H9 (cell line): ENCODE measurements around the gene FHIP2A. TPM values are rescaled to one million over a fixed set of nuclear protein-coding genes. Genes with fewer than 3 reads are reported as not detected.

Source experiments
- DNase-seq: peaks from one replicate; pipeline ENCODE4 v3.0.0-alpha.2; 2017
- H2AFZ ChIP-seq: one replicate; pipeline ENCODE4 v1.6.1; 2013; ENCODE audit warnings: mild to moderate bottlenecking, low read length, control low read depth, moderate library complexity
- H2AK5ac ChIP-seq: 2 replicates; pipeline ENCODE4 v1.6.1; 2013; ENCODE audit warnings: low read length, control low read depth, mixed read lengths; ENCODE audit not compliant: insufficient read length
- H2BK120ac ChIP-seq: one replicate; pipeline ENCODE4 v1.6.1; 2013; ENCODE audit warnings: low read depth, mild to moderate bottlenecking, low read length, control low read depth, inconsistent platforms; ENCODE audit not compliant: poor library complexity, severe bottlenecking
- H2BK12ac ChIP-seq: 2 replicates; pipeline ENCODE4 v1.6.1; 2013; ENCODE audit warnings: low read length, control low read depth, mixed read lengths, low read depth; ENCODE audit not compliant: insufficient read length
- H2BK15ac ChIP-seq: 2 replicates; pipeline ENCODE4 v1.6.1; 2013; ENCODE audit warnings: low read depth, low read length, control low read depth
- H2BK20ac ChIP-seq: one replicate; pipeline ENCODE4 v1.6.1; 2013; ENCODE audit warnings: low read depth, mild to moderate bottlenecking, low read length, control low read depth, inconsistent platforms; ENCODE audit not compliant: poor library complexity, severe bottlenecking
- H2BK5ac ChIP-seq: 2 replicates; pipeline ENCODE4 v1.6.1; 2013; ENCODE audit warnings: low read length, control low read depth, mixed read lengths; ENCODE audit not compliant: insufficient read length
- H3K14ac ChIP-seq: 2 replicates; pipeline ENCODE4 v1.6.1; 2013; ENCODE audit warnings: low read length, control low read depth; ENCODE audit not compliant: insufficient read depth
- H3K18ac ChIP-seq: 2 replicates; pipeline ENCODE4 v1.6.1; 2013; ENCODE audit warnings: low read depth, mild to moderate bottlenecking, mixed read lengths, low read length, control low read depth; ENCODE audit not compliant: insufficient read length
- H3K23ac ChIP-seq: 2 replicates; pipeline ENCODE4 v1.6.1; 2013; ENCODE audit warnings: low read length, control low read depth, mixed read lengths, low read depth; ENCODE audit not compliant: insufficient read length
- H3K23me2 ChIP-seq: 2 replicates; pipeline ENCODE4 v1.6.1; 2013; ENCODE audit warnings: low read depth, mild to moderate bottlenecking, mixed read lengths, low read length, control low read depth; ENCODE audit not compliant: insufficient read length, poor library complexity, severe bottlenecking
- H3K27ac ChIP-seq: 2 replicates; pipeline ENCODE4 v1.5.1; 2013; ENCODE audit warnings: low read length, control low read depth, mixed read lengths, low read depth; ENCODE audit not compliant: insufficient read length
- H3K27me3 ChIP-seq: 2 replicates; pipeline ENCODE4 v1.6.1; 2013; ENCODE audit warnings: low read length, control low read depth, inconsistent platforms; ENCODE audit not compliant: insufficient read depth
- H3K4ac ChIP-seq: 2 replicates; pipeline ENCODE4 v1.6.1; 2013; ENCODE audit warnings: low read depth, mild to moderate bottlenecking, control low read depth, inconsistent platforms, low read length, moderate library complexity
- H3K4me1 ChIP-seq: 2 replicates; pipeline ENCODE4 v1.6.1; 2013; ENCODE audit warnings: low read length, control low read depth, inconsistent platforms; ENCODE audit not compliant: insufficient read depth
- H3K4me2 ChIP-seq: 2 replicates; pipeline ENCODE4 v1.6.1; 2013; ENCODE audit warnings: low read length, control low read depth, mixed read lengths; ENCODE audit not compliant: insufficient read length, insufficient read depth
- H3K56ac ChIP-seq: 2 replicates; pipeline ENCODE4 v1.6.1; 2013; ENCODE audit warnings: low read depth, mild to moderate bottlenecking, mixed read lengths, low read length, control low read depth; ENCODE audit not compliant: insufficient read length
- H3K79me1 ChIP-seq: 2 replicates; pipeline ENCODE4 v1.6.1; 2013; ENCODE audit warnings: low read depth, mild to moderate bottlenecking, moderate library complexity, low read length, control low read depth, inconsistent platforms; ENCODE audit not compliant: insufficient read depth, poor library complexity, severe bottlenecking
- H3K79me2 ChIP-seq: 2 replicates; pipeline ENCODE4 v1.6.1; 2013; ENCODE audit warnings: low read length, control low read depth, inconsistent platforms; ENCODE audit not compliant: insufficient read depth
- H3K9ac ChIP-seq: 2 replicates; pipeline ENCODE4 v1.6.1; 2013; ENCODE audit warnings: low read length, control low read depth, mixed read lengths; ENCODE audit not compliant: insufficient read length; ENCODE audit errors: extremely low read depth
- H3K9me3 ChIP-seq: one replicate; pipeline ENCODE4 v1.6.1; 2013; ENCODE audit warnings: low read depth, low read length, inconsistent platforms; ENCODE audit not compliant: control insufficient read depth
- H3T11ph ChIP-seq: one replicate; pipeline ENCODE4 v1.6.1; 2013; ENCODE audit warnings: mild to moderate bottlenecking, low read length, control low read depth, inconsistent platforms
- H4K20me1 ChIP-seq: one replicate; pipeline ENCODE4 v1.6.1; 2013; ENCODE audit not compliant: control insufficient read depth, insufficient read length, insufficient read depth
- H4K5ac ChIP-seq: 2 replicates; pipeline ENCODE4 v1.6.1; 2013; ENCODE audit warnings: low read depth, mild to moderate bottlenecking, mixed read lengths, low read length, control low read depth; ENCODE audit not compliant: insufficient read length
- H4K8ac ChIP-seq: replicated peaks from 2 replicates; pipeline ENCODE4 v1.6.1; 2013; ENCODE audit warnings: low read length, control low read depth, mixed read lengths, low read depth; ENCODE audit not compliant: insufficient read length
- H4K91ac ChIP-seq: 2 replicates; pipeline ENCODE4 v1.6.1; 2013; ENCODE audit warnings: low read depth, mild to moderate bottlenecking, moderate library complexity, mixed read lengths, low read length, control low read depth; ENCODE audit not compliant: insufficient read length
- H3K27ac Mint-ChIP-seq, 3 experiments: 2 replicates in 2 of 3; 3 replicates in 1 of 3; pipeline ENCODE4 v1.8.0; 2020 to 2021; ENCODE audit warnings: mixed read lengths in 3 of 3, mild to moderate bottlenecking in 1 of 3, moderate library complexity in 1 of 3
- H3K27me3 Mint-ChIP-seq: 2 replicates; pipeline ENCODE4 v1.8.0; 2021; ENCODE audit warnings: low read depth, mild to moderate bottlenecking, moderate library complexity, mixed read lengths
- H3K36me3 Mint-ChIP-seq, 3 experiments: 2 replicates in 2 of 3; 3 replicates in 1 of 3; pipeline ENCODE4 v1.8.0; 2020 to 2021; ENCODE audit warnings: low read depth in 3 of 3, mixed read lengths in 3 of 3; ENCODE audit not compliant: insufficient read depth in 1 of 3
- H3K4me1 Mint-ChIP-seq, 2 experiments: 2 replicates each; pipeline ENCODE4 v1.8.0; 2020; ENCODE audit warnings: mixed read lengths in 2 of 2
- H3K4me3 Mint-ChIP-seq, 2 experiments: 2 replicates in 1 of 2; 3 replicates in 1 of 2; pipeline ENCODE4 v1.8.0; 2020 to 2021; ENCODE audit warnings: mild to moderate bottlenecking in 2 of 2, mixed read lengths in 2 of 2, moderate library complexity in 1 of 2
- H3K9me3 Mint-ChIP-seq, 2 experiments: 2 replicates in 1 of 2; 3 replicates in 1 of 2; pipeline ENCODE4 v1.8.0; 2020; ENCODE audit warnings: mild to moderate bottlenecking in 2 of 2, mixed read lengths in 2 of 2, moderate library complexity in 1 of 2
- CTCF ChIP-seq: fragments of 200-600 bp; sonication (generic); conservative IDR thresholded peaks from 3 replicates; pipeline ENCODE4 v1.8.0; 2021; ENCODE audit warnings: antibody characterized with exemption, mild to moderate bottlenecking
- WGBS: extraction: QIAGEN DNeasy Blood & Tissue Kit; methylation state at CpG from one replicate; pipeline ENCODE4 v1.1.7; 2013; ENCODE audit warnings: missing lambda C conversion rate, low lambda C conversion rate, mixed read lengths; ENCODE audit not compliant: insufficient read length; ENCODE audit errors: extremely low coverage; 5-methylcytosine and 5-hydroxymethylcytosine counted together
- total RNA-seq: library from RNA; stranded (reverse); gene quantifications from 2 replicates; pipeline ENCODE4 v1.2.1, GENCODE V29; 2021

Gene FHIP2A
- total RNA-seq, 1 experiment from 2014 or later: 14.8 TPM

- Histone ChIP-seq H3K9me3 (no peaks in the 10 kb centered on the region), H2BK15ac (no peak overlapping the region), H3K4ac (no peak overlapping the region), H2BK5ac (no peak overlapping the region), H4K91ac (no peak overlapping the region), H2AK5ac (no peak overlapping the region), H4K8ac (no peak overlapping the region), H4K20me1 (no peaks in the 10 kb centered on the region), H3K9ac (no peak overlapping the region), H2BK20ac (no peak overlapping the region), H3K79me2 (no peaks in the 10 kb centered on the region), H3K14ac (no peak overlapping the region), H3K4me2 (no peak overlapping the region), H3K27ac (no peak overlapping the region), H4K5ac (no peak overlapping the region), H2AFZ (no peak overlapping the region), H3K18ac (no peak overlapping the region), H3K23ac (no peak overlapping the region), H3T11ph (no peak overlapping the region), H3K23me2 (no peaks in the 10 kb centered on the region), H2BK12ac (no peak overlapping the region), H2BK120ac (no peak overlapping the region), H3K79me1 (no peaks in the 10 kb centered on the region), H3K56ac (no peak overlapping the region), H3K4me1 (no peaks in the 10 kb centered on the region), H3K27me3 (no peaks in the 10 kb centered on the region)
- no peak overlapping the region for H3K4me3 Mint-ChIP-seq
- no peak for DNase-seq
- H3K9me3 Mint-ChIP-seq: no peaks in the 10 kb centered on the region
- no peaks in the 10 kb centered on the region for H3K4me1 Mint-ChIP-seq
- no peaks in the 10 kb centered on the region for H3K27me3 Mint-ChIP-seq
- H3K36me3 Mint-ChIP-seq: peaks cover 29 to 68% (median 64%) of the 10 kb centered on the region in 3 experiments
- no peak for TF ChIP-seq CTCF
- no CpG with 5 or more reads among the region's 2 CpGs for WGBS
- no peak overlapping the region for H3K27ac Mint-ChIP-seq
Observed at GRCh38 chr10:114850126-114850525, 28.5 kb downstream of the FHIP2A start.
